HepG2 (cell line): ENCODE measurements around the gene CPVL. TPM values are rescaled to one million over a fixed set of nuclear protein-coding genes. Genes with fewer than 3 reads are reported as not detected.

Experiments used
- DMAP1 ChIP-seq: IDR thresholded peaks from 2 replicates; pipeline ENCODE4 v1.6.1; 2016
- GATAD2A ChIP-seq: IDR thresholded peaks from 2 replicates; pipeline ENCODE4 v1.6.1; 2016
- MEIS1 ChIP-seq: sonication (generic); formaldehyde crosslinking; IDR thresholded peaks from 2 replicates; pipeline ENCODE4 v1.9.0; 2021; ENCODE audit warnings: mild to moderate bottlenecking, missing genetic modification reagents, moderate library complexity, borderline replicate concordance
- MZF1 ChIP-seq: sonication (generic); formaldehyde crosslinking; IDR thresholded peaks from 2 replicates; pipeline ENCODE4 v1.8.1; 2023; ENCODE audit warnings: mild to moderate bottlenecking, missing genetic modification reagents, borderline replicate concordance
- NFYB ChIP-seq: sonication (generic); formaldehyde crosslinking; IDR thresholded peaks from 2 replicates; pipeline ENCODE4 v1.4.0; 2020; ENCODE audit warnings: missing genetic modification reagents
- PCBP1 ChIP-seq: fragments of 200-400 bp; formaldehyde crosslinking; IDR thresholded peaks from 2 replicates; pipeline ENCODE4 v1.6.1; 2017; ENCODE audit warnings: mild to moderate bottlenecking, low read depth, low read length, borderline replicate concordance
- PHF21A ChIP-seq: sonication (generic); formaldehyde crosslinking; IDR thresholded peaks from 2 replicates; pipeline ENCODE4 v1.5.0; 2020; ENCODE audit warnings: mild to moderate bottlenecking, missing genetic modification reagents
- RNF2 ChIP-seq: fragments of 450-650 bp; conservative IDR thresholded peaks from 2 replicates; pipeline ENCODE4 v1.6.1; 2016; ENCODE audit warnings: low read depth
- SMAD1 ChIP-seq: sonication (generic); formaldehyde crosslinking; IDR thresholded peaks from 2 replicates; pipeline ENCODE4 v1.4.0; 2020; ENCODE audit warnings: missing genetic modification reagents, low read depth, mild to moderate bottlenecking, borderline replicate concordance
- SP1 ChIP-seq, 2 experiments: fragments of 450-650 bp in 1 of 2; sonication (generic) in 1 of 2; formaldehyde crosslinking in 1 of 2; IDR thresholded peaks; 2 replicates each; pipeline versions ENCODE4 v1.4.0 to v1.6.1; 2016 to 2020; ENCODE audit warnings: missing genetic modification reagents in 1 of 2
- ZKSCAN1 ChIP-seq: fragments of 150-350 bp; IDR thresholded peaks from 2 replicates; pipeline ENCODE4 v1.6.1; 2014; ENCODE audit warnings: low read length
- ZNF30 ChIP-seq: sonication (generic); formaldehyde crosslinking; IDR thresholded peaks from 2 replicates; pipeline ENCODE4 v1.5.0; 2020; ENCODE audit warnings: mild to moderate bottlenecking, missing genetic modification reagents
- ZNF674 ChIP-seq: sonication (generic); formaldehyde crosslinking; IDR thresholded peaks from 2 replicates; pipeline ENCODE4 v1.5.0; 2020; ENCODE audit warnings: low read depth, mild to moderate bottlenecking, missing genetic modification reagents
- ZSCAN25 ChIP-seq: sonication (generic); formaldehyde crosslinking; IDR thresholded peaks from 2 replicates; pipeline ENCODE4 v1.8.0; 2022; ENCODE audit warnings: mild to moderate bottlenecking, missing genetic modification reagents
- polyA plus RNA-seq, 8 experiments: library from polyadenylated mRNA; depleted of rRNA in 3 of 8; stranded (reverse) in 7 of 8; unstranded in 1 of 8; fragments of >200 nt; fragmentation: Illumina TruSeq in 4 of 8; extraction: Trizol in 4 of 8; gene quantifications; 2 replicates each; pipeline versions ENCODE4 v1.2.1 to v1.2.3, GENCODE V29; 2011 to 2016; ENCODE audit warnings: low read depth in 4 of 8, missing spikeins in 1 of 8, mixed read lengths in 1 of 8; ENCODE audit not compliant: insufficient read depth in 1 of 8
- total RNA-seq, 5 experiments: library from RNA; depleted of rRNA; stranded (reverse); fragments of >200 nt; fragmentation: Illumina TruSeq; extraction: Trizol; gene quantifications; 2 replicates each; pipeline ENCODE4 v1.2.3, GENCODE V29; 2016; ENCODE audit warnings: low read depth in 1 of 5
- TF ChIP-seq, protein P1 (sequence below): sonication (generic); formaldehyde crosslinking; IDR thresholded peaks from 2 replicates; pipeline ENCODE4 v1.4.0; 2020; ENCODE audit warnings: missing genetic modification reagents, borderline replicate concordance
- TF ChIP-seq, protein P2 (sequence below): sonication (generic); formaldehyde crosslinking; IDR thresholded peaks from 2 replicates; pipeline ENCODE4 v1.9.0; 2021; ENCODE audit warnings: missing genetic modification reagents, borderline replicate concordance
- TF ChIP-seq, protein P3 (sequence below): sonication (generic); formaldehyde crosslinking; IDR thresholded peaks from 2 replicates; pipeline ENCODE4 v1.5.0; 2020; ENCODE audit warnings: mild to moderate bottlenecking, missing genetic modification reagents
- TF ChIP-seq, protein P4 (sequence below): sonication (generic); formaldehyde crosslinking; IDR thresholded peaks from 2 replicates; pipeline ENCODE4 v1.5.1; 2020; ENCODE audit warnings: mild to moderate bottlenecking, moderate library complexity, missing genetic modification reagents
- TF ChIP-seq, protein P5 (sequence below): sonication (generic); formaldehyde crosslinking; IDR thresholded peaks from 2 replicates; pipeline ENCODE4 v1.8.1; 2023; ENCODE audit warnings: missing genetic modification reagents, inconsistent platforms, borderline replicate concordance

CPVL gene
- total and polyA plus RNA-seq, 2 of the 13 experiments (the other 11 are each of a cell fraction or from before 2014, with no cell fraction given) = 59.2 to 294 TPM

DNA sequence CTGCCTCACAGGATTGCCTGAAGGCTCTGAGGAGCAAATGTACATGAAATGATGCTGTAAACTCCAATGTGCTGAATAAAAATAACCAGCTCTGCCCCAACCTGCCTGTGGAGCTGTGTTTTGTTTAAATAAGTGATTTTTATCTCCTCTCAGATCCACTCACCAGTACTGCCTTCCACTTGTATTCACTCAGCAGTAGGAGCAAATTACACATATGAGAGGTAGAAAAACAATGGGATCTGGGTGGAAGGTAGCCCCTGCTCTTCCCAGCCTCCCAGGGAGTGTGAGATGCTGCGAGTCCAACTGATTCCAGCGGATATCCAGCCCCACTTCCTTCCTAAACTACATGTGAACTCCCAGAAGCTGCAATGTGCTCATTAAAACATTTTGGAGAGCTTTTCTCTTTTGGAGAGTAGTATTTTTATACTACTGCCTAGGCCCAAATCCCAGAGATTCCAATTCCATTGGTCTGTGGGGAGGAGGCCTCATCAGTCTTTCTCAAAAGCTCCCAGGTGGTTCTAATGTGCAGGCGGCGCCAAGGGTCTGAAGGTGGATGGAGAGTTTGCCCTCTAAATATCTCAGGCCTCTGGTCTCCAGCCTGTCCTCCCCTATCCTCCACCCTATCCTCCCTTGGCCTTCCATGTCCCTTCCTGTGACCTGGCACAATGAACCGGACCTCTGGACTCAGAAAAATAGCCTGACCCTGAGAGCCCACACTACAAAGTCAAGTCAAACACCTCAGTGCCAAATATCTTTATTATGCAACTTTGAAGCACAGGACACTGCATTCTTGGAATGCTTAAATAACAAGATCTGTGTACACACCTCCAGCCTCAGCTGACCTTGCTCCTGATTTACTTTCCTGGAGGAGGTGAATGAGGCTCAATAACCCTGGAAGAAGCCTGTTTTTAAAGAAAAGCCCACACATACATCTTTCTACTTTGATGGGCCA, 46.2 kb downstream of the CPVL start (continued):
- TF ChIP-seq, protein P1, sequence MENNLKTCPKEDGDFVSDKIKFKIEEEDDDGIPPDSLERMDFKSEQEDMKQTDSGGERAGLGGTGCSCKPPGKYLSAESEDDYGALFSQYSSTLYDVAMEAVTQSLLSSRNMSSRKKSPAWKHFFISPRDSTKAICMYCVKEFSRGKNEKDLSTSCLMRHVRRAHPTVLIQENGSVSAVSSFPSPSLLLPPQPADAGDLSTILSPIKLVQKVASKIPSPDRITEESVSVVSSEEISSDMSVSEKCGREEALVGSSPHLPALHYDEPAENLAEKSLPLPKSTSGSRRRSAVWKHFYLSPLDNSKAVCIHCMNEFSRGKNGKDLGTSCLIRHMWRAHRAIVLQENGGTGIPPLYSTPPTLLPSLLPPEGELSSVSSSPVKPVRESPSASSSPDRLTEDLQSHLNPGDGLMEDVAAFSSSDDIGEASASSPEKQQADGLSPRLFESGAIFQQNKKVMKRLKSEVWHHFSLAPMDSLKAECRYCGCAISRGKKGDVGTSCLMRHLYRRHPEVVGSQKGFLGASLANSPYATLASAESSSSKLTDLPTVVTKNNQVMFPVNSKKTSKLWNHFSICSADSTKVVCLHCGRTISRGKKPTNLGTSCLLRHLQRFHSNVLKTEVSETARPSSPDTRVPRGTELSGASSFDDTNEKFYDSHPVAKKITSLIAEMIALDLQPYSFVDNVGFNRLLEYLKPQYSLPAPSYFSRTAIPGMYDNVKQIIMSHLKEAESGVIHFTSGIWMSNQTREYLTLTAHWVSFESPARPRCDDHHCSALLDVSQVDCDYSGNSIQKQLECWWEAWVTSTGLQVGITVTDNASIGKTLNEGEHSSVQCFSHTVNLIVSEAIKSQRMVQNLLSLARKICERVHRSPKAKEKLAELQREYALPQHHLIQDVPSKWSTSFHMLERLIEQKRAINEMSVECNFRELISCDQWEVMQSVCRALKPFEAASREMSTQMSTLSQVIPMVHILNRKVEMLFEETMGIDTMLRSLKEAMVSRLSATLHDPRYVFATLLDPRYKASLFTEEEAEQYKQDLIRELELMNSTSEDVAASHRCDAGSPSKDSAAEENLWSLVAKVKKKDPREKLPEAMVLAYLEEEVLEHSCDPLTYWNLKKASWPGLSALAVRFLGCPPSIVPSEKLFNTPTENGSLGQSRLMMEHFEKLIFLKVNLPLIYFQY (CRISPR knock-in tag) = peak; percentile 74
- TF ChIP-seq PHF21A (CRISPR knock-in tag) = peak; percentile 75
- TF ChIP-seq MEIS1 (CRISPR knock-in tag) = no peak
- TF ChIP-seq NFYB (CRISPR knock-in tag) = no peak
- no peak for TF ChIP-seq SMAD1
- TF ChIP-seq, protein P2, sequence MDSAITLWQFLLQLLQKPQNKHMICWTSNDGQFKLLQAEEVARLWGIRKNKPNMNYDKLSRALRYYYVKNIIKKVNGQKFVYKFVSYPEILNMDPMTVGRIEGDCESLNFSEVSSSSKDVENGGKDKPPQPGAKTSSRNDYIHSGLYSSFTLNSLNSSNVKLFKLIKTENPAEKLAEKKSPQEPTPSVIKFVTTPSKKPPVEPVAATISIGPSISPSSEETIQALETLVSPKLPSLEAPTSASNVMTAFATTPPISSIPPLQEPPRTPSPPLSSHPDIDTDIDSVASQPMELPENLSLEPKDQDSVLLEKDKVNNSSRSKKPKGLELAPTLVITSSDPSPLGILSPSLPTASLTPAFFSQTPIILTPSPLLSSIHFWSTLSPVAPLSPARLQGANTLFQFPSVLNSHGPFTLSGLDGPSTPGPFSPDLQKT (CRISPR knock-in tag) = no peak
- no peak for TF ChIP-seq SP1 (IDR thresholded peaks at IDR 0.05)
- no peak for TF ChIP-seq SP1 (CRISPR knock-in tag; IDR thresholded peaks at IDR 0.05)
- no peak for TF ChIP-seq PCBP1
- TF ChIP-seq MZF1 = no peak
- TF ChIP-seq, protein P3, sequence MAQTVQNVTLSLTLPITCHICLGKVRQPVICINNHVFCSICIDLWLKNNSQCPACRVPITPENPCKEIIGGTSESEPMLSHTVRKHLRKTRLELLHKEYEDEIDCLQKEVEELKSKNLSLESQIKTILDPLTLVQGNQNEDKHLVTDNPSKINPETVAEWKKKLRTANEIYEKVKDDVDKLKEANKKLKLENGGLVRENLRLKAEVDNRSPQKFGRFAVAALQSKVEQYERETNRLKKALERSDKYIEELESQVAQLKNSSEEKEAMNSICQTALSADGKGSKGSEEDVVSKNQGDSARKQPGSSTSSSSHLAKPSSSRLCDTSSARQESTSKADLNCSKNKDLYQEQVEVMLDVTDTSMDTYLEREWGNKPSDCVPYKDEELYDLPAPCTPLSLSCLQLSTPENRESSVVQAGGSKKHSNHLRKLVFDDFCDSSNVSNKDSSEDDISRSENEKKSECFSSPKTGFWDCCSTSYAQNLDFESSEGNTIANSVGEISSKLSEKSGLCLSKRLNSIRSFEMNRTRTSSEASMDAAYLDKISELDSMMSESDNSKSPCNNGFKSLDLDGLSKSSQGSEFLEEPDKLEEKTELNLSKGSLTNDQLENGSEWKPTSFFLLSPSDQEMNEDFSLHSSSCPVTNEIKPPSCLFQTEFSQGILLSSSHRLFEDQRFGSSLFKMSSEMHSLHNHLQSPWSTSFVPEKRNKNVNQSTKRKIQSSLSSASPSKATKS (CRISPR knock-in tag) = no peak
- no peak for TF ChIP-seq ZKSCAN1
- peak; percentile 98 for TF ChIP-seq GATAD2A (CRISPR knock-in tag)
- no peak for TF ChIP-seq ZNF674 (CRISPR knock-in tag)
- peak; percentile 79 for TF ChIP-seq DMAP1 (CRISPR knock-in tag)
- TF ChIP-seq, protein P4, sequence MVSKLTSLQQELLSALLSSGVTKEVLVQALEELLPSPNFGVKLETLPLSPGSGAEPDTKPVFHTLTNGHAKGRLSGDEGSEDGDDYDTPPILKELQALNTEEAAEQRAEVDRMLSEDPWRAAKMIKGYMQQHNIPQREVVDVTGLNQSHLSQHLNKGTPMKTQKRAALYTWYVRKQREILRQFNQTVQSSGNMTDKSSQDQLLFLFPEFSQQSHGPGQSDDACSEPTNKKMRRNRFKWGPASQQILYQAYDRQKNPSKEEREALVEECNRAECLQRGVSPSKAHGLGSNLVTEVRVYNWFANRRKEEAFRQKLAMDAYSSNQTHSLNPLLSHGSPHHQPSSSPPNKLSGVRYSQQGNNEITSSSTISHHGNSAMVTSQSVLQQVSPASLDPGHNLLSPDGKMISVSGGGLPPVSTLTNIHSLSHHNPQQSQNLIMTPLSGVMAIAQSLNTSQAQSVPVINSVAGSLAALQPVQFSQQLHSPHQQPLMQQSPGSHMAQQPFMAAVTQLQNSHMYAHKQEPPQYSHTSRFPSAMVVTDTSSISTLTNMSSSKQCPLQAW = peak; percentile 75
- TF ChIP-seq, protein P5, sequence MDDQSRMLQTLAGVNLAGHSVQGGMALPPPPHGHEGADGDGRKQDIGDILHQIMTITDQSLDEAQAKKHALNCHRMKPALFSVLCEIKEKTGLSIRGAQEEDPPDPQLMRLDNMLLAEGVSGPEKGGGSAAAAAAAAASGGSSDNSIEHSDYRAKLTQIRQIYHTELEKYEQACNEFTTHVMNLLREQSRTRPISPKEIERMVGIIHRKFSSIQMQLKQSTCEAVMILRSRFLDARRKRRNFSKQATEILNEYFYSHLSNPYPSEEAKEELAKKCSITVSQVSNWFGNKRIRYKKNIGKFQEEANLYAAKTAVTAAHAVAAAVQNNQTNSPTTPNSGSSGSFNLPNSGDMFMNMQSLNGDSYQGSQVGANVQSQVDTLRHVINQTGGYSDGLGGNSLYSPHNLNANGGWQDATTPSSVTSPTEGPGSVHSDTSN (CRISPR knock-in tag) = no peak
- TF ChIP-seq ZSCAN25 (CRISPR knock-in tag) = no peak
- TF ChIP-seq ZNF30 (CRISPR knock-in tag) = no peak
- no peak for TF ChIP-seq RNF2
